Naive thymus-derived CD8-positive, alpha-beta T cell (primary cell): ENCODE data around the gene CAMKK2. TPM values are rescaled to one million over a fixed set of nuclear protein-coding genes. Genes with fewer than 3 reads are reported as not detected.

Experiments used
- ATAC-seq, 2 donors: fragments of 150-1000 bp; cut with Tn5 transposase in 1 of 2; sonication (Bioruptor Pico), chemical (Tn5 transposase) in 1 of 2; 1 replicate in 1 of 2; 2 replicates in 1 of 2; pipeline ENCODE4 v1.10.0; 2021; ENCODE audit warnings: mild to moderate bottlenecking in 2 of 2, moderate library complexity in 2 of 2
- POLR2A ChIA-PET: fragments of 350-600 bp; sonication (Branson Sonifier 250); formaldehyde crosslinking; loops from one replicate; lab custom pipeline; 2021; ENCODE audit warnings: antibody characterized with exemption; lab: Charles Lee
- DNase-seq, 10 donors: peaks; one replicate each; pipeline versions ENCODE4 v3.0.0 to v3.0.0-alpha.2; 2020 to 2022
- H3K27ac Mint-ChIP-seq, 10 donors: one replicate each; pipeline ENCODE4 v1.8.0; 2020 to 2022; ENCODE audit warnings: mild to moderate bottlenecking in 10 of 10, mixed read lengths in 10 of 10, moderate library complexity in 4 of 10, inconsistent platforms in 1 of 10
- H3K27me3 Mint-ChIP-seq, 5 donors: one replicate each; pipeline ENCODE4 v1.8.0; 2021 to 2022; ENCODE audit warnings: mixed read lengths in 5 of 5
- H3K36me3 Mint-ChIP-seq, 3 donors: one replicate each; pipeline ENCODE4 v1.8.0; 2020 to 2022; ENCODE audit warnings: mixed read lengths in 3 of 3, mild to moderate bottlenecking in 2 of 3, inconsistent platforms in 1 of 3
- H3K4me1 Mint-ChIP-seq, 4 donors: one replicate each; pipeline ENCODE4 v1.8.0; 2021 to 2022; ENCODE audit warnings: mixed read lengths in 4 of 4
- H3K4me3 Mint-ChIP-seq, 10 donors: one replicate each; pipeline ENCODE4 v1.8.0; 2020 to 2022; ENCODE audit warnings: mild to moderate bottlenecking in 10 of 10, mixed read lengths in 10 of 10, moderate library complexity in 6 of 10, inconsistent platforms in 1 of 10
- H3K9me3 Mint-ChIP-seq, 9 donors: one replicate each; pipeline ENCODE4 v1.8.0; 2020 to 2022; ENCODE audit warnings: mixed read lengths in 9 of 9, mild to moderate bottlenecking in 3 of 9, inconsistent platforms in 1 of 9, moderate library complexity in 1 of 9
- polyA plus RNA-seq, 3 donors: library from polyadenylated mRNA; unstranded; fragments of 300-500 nt; fragmentation: Illumina TruSeq; gene quantifications; one replicate each; pipeline ENCODE4 v1.2.3, GENCODE V29; 2021
- total RNA-seq, 8 experiments: library from RNA in 2 of 8; stranded (reverse) in 2 of 8; gene quantifications; one replicate each; pipeline ENCODE4 v1.2.3 and lab custom pipeline; 2021 to 2026

Gene CAMKK2
- total RNA-seq (10 to 100 TPM; 14.1 to 15.1 TPM), polyA plus RNA-seq (10 to 100 TPM; 10.0 to 15.5 (median 14.0) TPM), total RNA-seq (lab: John Stamatoyannopoulos, UW) (12.3 to 69.0 (median 22.4) reads per million in 6 experiments)

- Mint-ChIP-seq H3K4me1 (peaks cover 7 to 33% (median 20%) of the 10 kb centered on the region in 4 donors), H3K27ac (peak within 1 kb of the TSS; percentile 70 to 92 (median 84)), H3K27me3 (no peaks in the 10 kb centered on the region), H3K9me3 (no peaks in the 10 kb centered on the region), H3K4me3 (peak within 1 kb of the TSS; percentile 82 to 93 (median 88)), H3K36me3 (peaks cover 0 to 3% (median 0%) of the 10 kb centered on the region in 3 donors)
- ATAC-seq (peak; percentile 86 to 87), DNase-seq (peak; percentile 81 to 92 (median 90))
- POLR2A ChIA-PET = interaction anchor here (0.6 to 1.0 kb wide), 6 partner anchors 55 to 236 kb away, joined by 3 to 4 read pairs (median 3); partner anchors contain the start of gene ANAPC5
These were observed at the start of gene CAMKK2 for GRCh38 chr12:121296618-121297434. TSS of gene CAMKK2 (minus strand) at chr12:121296709. CDS start at chr12:121274526, 22,183 bp downstream.

DNA sequence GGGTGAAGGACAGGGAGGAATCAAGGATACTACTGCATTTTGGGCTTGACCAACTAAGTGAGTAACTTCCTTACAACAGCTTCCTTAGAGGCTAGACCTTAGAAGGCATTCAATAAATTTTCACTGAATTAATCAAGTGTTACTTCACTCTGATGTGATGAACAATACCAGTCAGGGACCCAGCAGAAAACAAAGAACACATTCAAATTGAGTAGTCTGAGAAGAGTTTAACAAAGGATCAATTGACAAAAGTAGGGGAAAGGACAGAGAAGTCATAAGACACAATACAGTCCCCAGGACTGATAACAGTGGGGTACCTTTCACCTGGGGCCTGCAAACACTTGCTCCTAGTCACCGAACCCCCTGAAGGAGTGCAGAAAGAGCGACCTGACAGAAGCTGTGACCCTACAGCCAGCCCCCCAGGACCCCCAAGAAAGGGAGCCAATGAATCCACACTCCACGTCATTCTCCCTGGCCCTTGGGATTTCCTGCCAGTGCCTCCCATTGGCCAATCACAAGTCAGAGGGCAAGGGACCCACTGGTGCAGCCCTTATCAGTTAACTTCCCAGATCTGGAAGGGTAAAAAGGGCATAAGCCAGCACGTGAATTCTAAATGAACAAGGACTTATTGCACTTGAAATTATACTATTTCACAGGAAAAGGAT lies 48.8 kb upstream of the CAMKK2 start:
- peaks cover 13 to 57% (median 37%) of the 10 kb centered on the region in 4 donors for H3K4me1 Mint-ChIP-seq
- H3K27ac Mint-ChIP-seq = peak overlapping the region in 6 of 10 donors; percentile 1 to 67 (median 14)
- ATAC-seq (no peak), DNase-seq (no peak)
- H3K36me3 Mint-ChIP-seq = peaks cover 0 to 80% (median 9%) of the 10 kb centered on the region in 3 donors
- POLR2A ChIA-PET = interaction anchor here (1.5 kb wide), 1 partner anchor 72 kb away, joined by 3 read pairs; no protein-coding TSS in a partner anchor
- peak overlapping the region in 1 of 10 donors; percentile 8 for H3K4me3 Mint-ChIP-seq
- H3K9me3 Mint-ChIP-seq = no peaks in the 10 kb centered on the region
- H3K27me3 Mint-ChIP-seq = no peaks in the 10 kb centered on the region

GRCh38 chr12:121344506-121344905 lies 48.0 kb upstream of the CAMKK2 start:
- H3K4me1 Mint-ChIP-seq = peaks cover 11 to 52% (median 32%) of the 10 kb centered on the region in 4 donors
- ATAC-seq (no peak), DNase-seq (no peak)
- peaks cover 0 to 87% (median 9%) of the 10 kb centered on the region in 3 donors for H3K36me3 Mint-ChIP-seq
- H3K27ac Mint-ChIP-seq = peak overlapping the region in 6 of 10 donors; percentile 4 to 84 (median 14)
- no peaks in the 10 kb centered on the region for H3K9me3 Mint-ChIP-seq
- no peaks in the 10 kb centered on the region for H3K27me3 Mint-ChIP-seq
- H3K4me3 Mint-ChIP-seq = no peak overlapping the region
- POLR2A ChIA-PET = no interaction called here

- H3K27me3 Mint-ChIP-seq = no peaks in the 10 kb centered on the region
- no peak for DNase-seq
- no peak for ATAC-seq
- no peaks in the 10 kb centered on the region for H3K9me3 Mint-ChIP-seq
- no peak overlapping the region for H3K4me3 Mint-ChIP-seq
- H3K27ac Mint-ChIP-seq = peak overlapping the region in 4 of 10 donors; percentile 56 to 86 (median 74)
- peaks cover 0 to 82% (median 7%) of the 10 kb centered on the region in 3 donors for H3K36me3 Mint-ChIP-seq
- POLR2A ChIA-PET = no interaction called here
- peaks cover 0 to 7% (median 2%) of the 10 kb centered on the region in 4 donors for H3K4me1 Mint-ChIP-seq
These were observed 40.9 kb upstream of the CAMKK2 start for GRCh38 chr12:121337416-121337815.

DNA sequence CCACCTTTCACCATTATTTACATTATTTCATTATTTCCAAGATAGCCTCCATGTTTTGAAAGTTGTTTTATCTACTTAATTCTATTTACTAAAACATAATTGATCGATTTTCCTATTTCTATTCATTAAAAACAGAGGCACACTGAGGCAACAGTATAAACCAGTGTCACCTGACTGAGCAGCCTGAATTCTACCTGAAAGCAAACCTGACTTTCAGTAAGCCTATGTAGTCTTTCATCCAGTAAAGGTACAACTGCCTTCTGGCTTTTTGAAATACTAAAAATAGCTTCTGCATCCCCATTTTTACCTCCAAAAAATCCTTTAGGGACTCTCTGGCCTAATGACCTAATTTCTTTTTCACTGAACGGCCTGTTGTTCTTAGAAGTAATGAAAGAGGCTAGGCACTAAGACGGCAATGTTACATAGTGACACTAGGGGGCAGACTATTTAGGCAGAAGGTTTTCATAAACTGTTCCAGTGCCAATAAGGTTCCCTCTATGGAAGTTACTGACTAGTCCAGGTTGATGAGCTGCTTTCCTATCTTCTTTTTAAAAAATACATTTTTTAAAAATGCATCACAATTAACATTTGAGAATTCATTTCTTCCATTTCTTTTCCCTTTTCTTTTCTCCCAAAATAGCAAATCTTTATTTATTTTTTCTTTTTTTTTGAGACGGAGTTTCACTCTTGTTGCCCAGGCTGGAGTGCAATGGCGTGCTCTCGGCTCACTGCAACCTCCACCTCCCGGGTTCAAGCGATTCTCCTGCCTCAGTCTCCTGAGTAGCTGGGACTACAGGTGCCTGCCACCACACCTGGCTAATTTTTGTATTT lies 38.2 kb upstream of the CAMKK2 start:
- DNase-seq (peak in 5 of 10 donors; percentile 15 to 58 (median 52)), ATAC-seq (peak; percentile 84 to 90)
- Mint-ChIP-seq H3K4me3 (no peak overlapping the region), H3K36me3 (peaks cover 0 to 82% (median 8%) of the 10 kb centered on the region in 3 donors), H3K9me3 (no peaks in the 10 kb centered on the region), H3K27me3 (no peaks in the 10 kb centered on the region), H3K27ac (peak overlapping the region in 5 of 10 donors; percentile 27 to 52 (median 37)), H3K4me1 (peaks cover 0 to 3% (median under 1%) of the 10 kb centered on the region in 4 donors)
- POLR2A ChIA-PET = interaction anchor here (0.8 kb wide), 1 partner anchor 12 kb away, joined by 3 read pairs; no protein-coding TSS in a partner anchor

DNA sequence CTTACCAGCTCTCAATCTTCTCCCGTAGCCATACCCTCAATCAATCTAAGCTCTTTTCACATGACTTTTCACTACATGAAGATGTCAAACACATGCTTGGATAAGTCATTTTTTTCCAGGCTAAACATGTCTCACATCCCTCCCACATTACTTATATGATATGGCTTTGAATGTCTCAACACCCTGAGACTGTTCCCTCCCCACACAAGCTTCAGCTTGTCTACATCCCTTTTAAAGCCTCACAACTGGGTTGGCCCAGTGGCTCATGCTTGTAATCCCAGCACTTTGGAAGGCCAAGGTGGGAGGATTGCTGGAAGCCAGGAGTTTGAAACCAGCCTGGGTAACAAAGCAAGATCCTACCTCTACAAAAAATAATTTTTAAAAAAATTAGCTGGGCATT lies 37.2 kb upstream of the CAMKK2 start:
- Mint-ChIP-seq H3K27ac (no peak overlapping the region), H3K9me3 (no peaks in the 10 kb centered on the region), H3K4me3 (no peak overlapping the region), H3K27me3 (no peaks in the 10 kb centered on the region), H3K36me3 (peaks cover 0 to 84% (median 11%) of the 10 kb centered on the region in 3 donors), H3K4me1 (peaks cover 0 to 3% (median under 1%) of the 10 kb centered on the region in 4 donors)
- DNase-seq (no peak), ATAC-seq (no peak)
- POLR2A ChIA-PET = no interaction called here

DNA sequence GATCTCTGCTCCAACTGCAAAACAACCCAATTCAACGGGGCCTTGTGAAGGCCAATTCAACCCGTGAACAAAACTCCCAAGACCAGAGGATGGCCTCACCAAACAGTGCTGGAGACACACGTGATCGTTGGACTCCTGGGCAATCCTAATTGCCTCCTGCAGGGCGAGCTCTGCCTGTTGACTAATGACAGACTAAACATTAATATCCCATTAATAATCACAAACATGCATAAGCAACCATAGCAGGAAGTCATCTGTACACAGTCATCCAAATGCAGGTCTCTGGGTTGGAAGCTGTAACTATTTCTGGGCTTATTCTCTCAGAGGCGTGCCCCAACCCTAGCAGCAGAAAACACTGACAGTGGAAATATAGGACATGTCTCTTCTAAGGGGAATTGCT lies 34.7 kb upstream of the CAMKK2 start:
- Mint-ChIP-seq H3K9me3 (no peaks in the 10 kb centered on the region), H3K36me3 (peaks cover 0 to 93% (median 27%) of the 10 kb centered on the region in 3 donors), H3K27me3 (no peaks in the 10 kb centered on the region), H3K4me1 (peaks cover 0 to 3% (median 1%) of the 10 kb centered on the region in 4 donors), H3K4me3 (no peak overlapping the region), H3K27ac (peak overlapping the region in 2 of 10 donors; percentile 32 to 51)
- no peak for ATAC-seq
- POLR2A ChIA-PET = no interaction called here
- no peak for DNase-seq

DNA sequence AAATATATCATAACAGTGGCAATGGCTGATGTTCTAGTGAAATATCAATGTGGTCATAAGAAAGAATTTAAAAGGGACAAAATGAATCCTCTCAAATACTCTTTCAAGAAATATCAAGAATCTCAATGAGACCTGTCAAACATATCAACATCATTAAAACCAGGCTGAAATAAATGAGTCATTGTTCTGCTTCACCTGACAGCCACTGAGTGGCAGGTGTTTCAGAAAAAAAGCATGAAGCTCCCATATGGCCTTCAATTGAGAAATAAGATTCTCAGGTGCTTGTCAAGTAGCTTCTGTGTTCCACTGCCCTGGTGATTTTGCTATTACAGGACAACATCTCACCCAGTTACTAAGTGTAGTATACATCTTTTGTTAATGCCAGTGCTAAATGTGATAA lies 34.2 kb upstream of the CAMKK2 start:
- no peak overlapping the region for H3K27ac Mint-ChIP-seq
- no peaks in the 10 kb centered on the region for H3K27me3 Mint-ChIP-seq
- no peaks in the 10 kb centered on the region for H3K9me3 Mint-ChIP-seq
- no peak for ATAC-seq
- no peak for DNase-seq
- no peak overlapping the region for H3K4me3 Mint-ChIP-seq
- POLR2A ChIA-PET = no interaction called here
- H3K36me3 Mint-ChIP-seq = peaks cover 0 to 93% (median 27%) of the 10 kb centered on the region in 3 donors
- peaks cover 0 to 3% (median 1%) of the 10 kb centered on the region in 4 donors for H3K4me1 Mint-ChIP-seq

GRCh38 chr12:121330195-121330594 lies 33.7 kb upstream of the CAMKK2 start:
- Mint-ChIP-seq H3K27me3 (no peaks in the 10 kb centered on the region), H3K4me1 (peaks cover 0 to 3% (median 1%) of the 10 kb centered on the region in 4 donors), H3K4me3 (no peak overlapping the region), H3K9me3 (no peaks in the 10 kb centered on the region), H3K36me3 (peaks cover 0 to 91% (median 27%) of the 10 kb centered on the region in 3 donors), H3K27ac (peak overlapping the region in 1 of 10 donors; percentile 4)
- DNase-seq (no peak), ATAC-seq (no peak)
- POLR2A ChIA-PET = no interaction called here

- H3K4me3 Mint-ChIP-seq = no peak overlapping the region
- POLR2A ChIA-PET = no interaction called here
- peak overlapping the region in 1 of 10 donors; percentile 47 for H3K27ac Mint-ChIP-seq
- DNase-seq (no peak), ATAC-seq (no peak)
- H3K36me3 Mint-ChIP-seq = peaks cover 0 to 92% (median 26%) of the 10 kb centered on the region in 3 donors
- no peaks in the 10 kb centered on the region for H3K9me3 Mint-ChIP-seq
- H3K27me3 Mint-ChIP-seq = no peaks in the 10 kb centered on the region
- peaks cover 0 to 3% (median 0%) of the 10 kb centered on the region in 4 donors for H3K4me1 Mint-ChIP-seq
These were observed 32.1 kb upstream of the CAMKK2 start for GRCh38 chr12:121328620-121329019.

DNA sequence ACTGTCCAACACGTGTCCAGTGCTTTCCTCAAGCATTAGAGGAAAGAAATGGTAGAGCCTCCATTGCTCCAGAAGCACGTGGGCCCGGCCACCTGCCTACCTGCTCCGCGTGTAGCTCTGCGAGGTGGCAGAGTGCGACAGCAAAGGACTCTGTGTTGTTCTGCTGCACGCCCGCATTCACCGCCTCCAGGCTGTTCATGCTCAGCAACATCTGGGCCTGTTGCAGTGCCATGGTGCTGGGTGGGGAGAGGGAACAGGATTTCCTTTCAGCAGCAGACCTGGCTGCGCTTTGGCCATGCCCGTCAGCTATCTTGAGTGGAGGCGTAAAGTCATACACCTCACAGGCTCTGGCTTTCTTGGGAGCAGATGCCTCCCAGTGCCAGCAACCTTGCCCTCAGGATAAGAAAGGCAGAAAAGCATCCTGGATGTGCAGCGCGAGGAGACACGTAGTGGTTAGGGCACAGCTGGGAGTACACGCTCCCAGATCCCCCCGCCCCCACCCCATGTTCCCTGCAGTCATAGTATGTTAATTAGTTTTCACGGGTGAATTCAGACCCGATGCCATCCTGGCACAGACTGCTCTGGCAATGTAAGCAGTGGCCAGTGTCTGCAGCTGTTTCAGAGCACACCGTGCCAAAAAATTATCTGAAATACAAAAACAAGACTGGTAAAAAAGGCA lies 30.6 kb upstream of the CAMKK2 start:
- DNase-seq = no peak
- Mint-ChIP-seq H3K9me3 (no peaks in the 10 kb centered on the region), H3K27ac (peak overlapping the region in 3 of 10 donors; percentile 50 to 79 (median 65)), H3K4me3 (no peak overlapping the region), H3K36me3 (peaks cover 0 to 93% (median 27%) of the 10 kb centered on the region in 3 donors), H3K4me1 (peaks cover 0 to 3% (median 0%) of the 10 kb centered on the region in 4 donors), H3K27me3 (no peaks in the 10 kb centered on the region)
- POLR2A ChIA-PET = interaction anchor here (0.6 kb wide), 1 partner anchor 10 kb away, joined by 3 read pairs; no protein-coding TSS in a partner anchor
- ATAC-seq = no peak
